Hepatocyte (in vitro differentiated cells): ENCODE results near the gene PHEX.

Experiments used
- CTCF ChIP-seq: fragments of 200-600 bp; sonication (generic); IDR thresholded peaks from 2 replicates; pipeline ENCODE4 v1.5.1; 2016; ENCODE audit warnings: antibody characterized with exemption, mild to moderate bottlenecking; ENCODE audit not compliant: poor library complexity
- EZH2 ChIP-seq: fragments of 200-600 bp; sonication (generic); IDR thresholded peaks from 2 replicates; pipeline ENCODE4 v1.6.1; 2016; ENCODE audit warnings: antibody characterized with exemption, mild to moderate bottlenecking, borderline replicate concordance

- TF ChIP-seq CTCF: no peak
- TF ChIP-seq EZH2: no peak
Measured at GRCh38 chrX:22139822-22140221, 107.7 kb downstream of the PHEX start.
